Lower leg skin (tissue), 4 donors: ENCODE results near the gene ZNF532. TPM values are rescaled to one million over a fixed set of nuclear protein-coding genes. Genes with fewer than 3 reads are reported as not detected.

Source experiments
- DNase-seq, 2 donors: peaks; one replicate each; pipeline ENCODE4 v3.0.0-alpha.2; 2019; ENCODE audit warnings: low spot score in 2 of 2
- H3K4me3 ChIP-seq: fragments of 200-600 bp; sonication (generic); 2 replicates; pipeline ENCODE4 v1.5.1; 2017; ENCODE audit warnings: mild to moderate bottlenecking, low read depth; ENCODE audit not compliant: poor library complexity, severe bottlenecking
- POLR2A ChIP-seq, 2 donors: fragments of 450-650 bp; IDR thresholded peaks; one replicate each; pipeline ENCODE4 v1.6.1; 2016 to 2017; ENCODE audit warnings: antibody characterized with exemption in 2 of 2, mild to moderate bottlenecking in 1 of 2, moderate library complexity in 1 of 2
- WGBS, 2 donors: methylation state at CpG; one replicate each; pipeline ENCODE4 v1.1.5; 2018; 5-methylcytosine and 5-hydroxymethylcytosine counted together
- intact Hi-C: fragments of 100-400 bp; cut with DNase I; formaldehyde crosslinking; loops from one replicate; pipeline ENCODE4 v1.15.0; 2023; ENCODE audit warnings: low total_unique reads
- total RNA-seq, 4 donors: library from RNA; depleted of rRNA; stranded (reverse); fragments of >200 nt; gene quantifications; one replicate each; pipeline ENCODE4 v1.1.0, GENCODE V29; 2016
- TF ChIP-seq, protein P1 (sequence below), 3 donors: fragments of 450-650 bp; IDR thresholded peaks; one replicate each; pipeline ENCODE4 v1.5.1; 2016; ENCODE audit warnings: antibody characterized with exemption in 3 of 3, mild to moderate bottlenecking in 3 of 3, moderate library complexity in 2 of 3

The ZNF532 gene
- total RNA-seq, 4 donors from 2014 or later: 11.1 to 40.1 (median 29.8) TPM

GRCh38 chr18:58978916-58979315, 114.2 kb downstream of the ZNF532 start:
- 88 to 97% methylated on average over 8 of the region's 8 CpGs for WGBS, 2 donors
- DNase-seq: no peak
- no peak overlapping the region for H3K4me3 ChIP-seq
- TF ChIP-seq, protein P1, sequence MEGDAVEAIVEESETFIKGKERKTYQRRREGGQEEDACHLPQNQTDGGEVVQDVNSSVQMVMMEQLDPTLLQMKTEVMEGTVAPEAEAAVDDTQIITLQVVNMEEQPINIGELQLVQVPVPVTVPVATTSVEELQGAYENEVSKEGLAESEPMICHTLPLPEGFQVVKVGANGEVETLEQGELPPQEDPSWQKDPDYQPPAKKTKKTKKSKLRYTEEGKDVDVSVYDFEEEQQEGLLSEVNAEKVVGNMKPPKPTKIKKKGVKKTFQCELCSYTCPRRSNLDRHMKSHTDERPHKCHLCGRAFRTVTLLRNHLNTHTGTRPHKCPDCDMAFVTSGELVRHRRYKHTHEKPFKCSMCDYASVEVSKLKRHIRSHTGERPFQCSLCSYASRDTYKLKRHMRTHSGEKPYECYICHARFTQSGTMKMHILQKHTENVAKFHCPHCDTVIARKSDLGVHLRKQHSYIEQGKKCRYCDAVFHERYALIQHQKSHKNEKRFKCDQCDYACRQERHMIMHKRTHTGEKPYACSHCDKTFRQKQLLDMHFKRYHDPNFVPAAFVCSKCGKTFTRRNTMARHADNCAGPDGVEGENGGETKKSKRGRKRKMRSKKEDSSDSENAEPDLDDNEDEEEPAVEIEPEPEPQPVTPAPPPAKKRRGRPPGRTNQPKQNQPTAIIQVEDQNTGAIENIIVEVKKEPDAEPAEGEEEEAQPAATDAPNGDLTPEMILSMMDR (IDR thresholded peaks at IDR 0.05): no peak
- no peak for TF ChIP-seq POLR2A (IDR thresholded peaks at IDR 0.05)
- intact Hi-C loops: no loop called here

GRCh38 chr18:58979615-58980014, 114.9 kb downstream of the ZNF532 start:
- H3K4me3 ChIP-seq: no peak overlapping the region
- no peak for DNase-seq
- intact Hi-C loops: no loop called here
- TF ChIP-seq, protein P1 (IDR thresholded peaks at IDR 0.05): no peak
- TF ChIP-seq POLR2A (IDR thresholded peaks at IDR 0.05): no peak
- WGBS, 2 donors: 85 to 93% methylated on average over 4 to 6 of the region's 6 CpGs

DNA sequence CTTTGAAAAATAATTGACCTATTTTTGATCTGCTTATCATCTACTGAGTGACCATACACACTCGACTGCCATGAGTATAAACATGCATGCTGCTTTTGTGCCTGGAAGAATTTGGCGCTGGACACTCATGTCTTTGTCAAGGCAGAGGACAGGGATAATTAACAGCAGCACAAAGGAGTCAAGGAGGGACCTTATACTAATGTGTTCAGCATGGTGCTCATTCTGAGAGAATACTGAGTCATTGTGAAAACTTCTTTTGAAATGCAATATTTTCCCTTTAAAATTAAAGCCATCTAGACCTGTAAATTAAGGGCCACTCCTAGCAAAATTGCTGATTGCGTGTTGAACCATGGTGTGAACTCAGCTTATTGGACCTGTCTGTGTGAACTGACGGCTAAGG, 116.3 kb downstream of the ZNF532 start:
- intact Hi-C loops: no loop called here
- DNase-seq: no peak
- no peak for TF ChIP-seq POLR2A (IDR thresholded peaks at IDR 0.05)
- TF ChIP-seq, protein P1 (IDR thresholded peaks at IDR 0.05): no peak
- H3K4me3 ChIP-seq: no peak overlapping the region
- WGBS, 2 donors: 81 to 84% methylated on average over 4 of the region's 4 CpGs

DNA sequence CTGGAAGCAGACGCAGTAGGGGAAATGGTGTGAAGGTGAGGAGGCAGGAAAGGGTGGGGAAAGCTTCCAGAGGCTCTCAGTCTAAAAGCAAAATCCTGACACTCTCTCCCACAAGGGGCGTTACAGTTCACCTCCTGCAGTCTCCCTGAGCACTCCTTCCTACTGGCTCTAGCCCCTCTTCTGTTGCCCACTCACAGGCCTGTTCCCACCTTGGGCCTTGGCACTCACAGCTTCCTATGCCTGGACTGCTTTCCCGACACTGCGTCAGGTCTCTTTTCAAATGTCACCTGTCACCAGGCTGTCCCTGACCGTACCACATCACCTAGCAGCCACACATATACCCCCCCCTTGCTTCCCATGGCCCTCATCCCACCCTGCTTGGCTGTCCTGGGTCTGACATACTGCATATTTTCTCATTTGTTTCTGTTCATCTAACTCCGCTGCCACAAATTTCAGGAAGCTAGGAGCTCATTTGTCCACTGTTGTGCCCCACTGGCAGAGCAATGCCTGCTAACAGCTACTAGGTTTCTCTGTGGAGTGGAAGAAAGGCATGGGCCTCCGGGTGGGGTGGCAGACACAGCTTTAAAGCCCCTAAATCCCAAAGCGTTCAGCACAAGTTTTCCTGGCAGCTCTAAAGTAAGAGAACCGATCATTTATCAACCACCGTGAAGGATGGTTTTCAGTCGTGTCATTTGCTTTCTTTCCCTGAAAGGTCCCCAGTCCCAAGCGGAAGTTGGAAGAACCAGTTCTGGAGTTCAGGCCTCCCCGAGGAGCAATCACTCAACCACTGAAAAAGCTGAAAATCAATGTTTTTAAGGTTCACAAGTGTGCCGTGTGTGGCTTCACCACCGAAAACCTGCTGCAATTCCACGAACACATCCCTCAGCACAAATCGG, 118.8 kb downstream of the ZNF532 start:
- H3K4me3 ChIP-seq: no peak overlapping the region
- no peak for TF ChIP-seq POLR2A (IDR thresholded peaks at IDR 0.05)
- TF ChIP-seq, protein P1 (IDR thresholded peaks at IDR 0.05): no peak
- intact Hi-C loops: no loop called here
- WGBS, 2 donors: 91% methylated on average over 17 of the region's 17 CpGs
- no peak for DNase-seq

DNA sequence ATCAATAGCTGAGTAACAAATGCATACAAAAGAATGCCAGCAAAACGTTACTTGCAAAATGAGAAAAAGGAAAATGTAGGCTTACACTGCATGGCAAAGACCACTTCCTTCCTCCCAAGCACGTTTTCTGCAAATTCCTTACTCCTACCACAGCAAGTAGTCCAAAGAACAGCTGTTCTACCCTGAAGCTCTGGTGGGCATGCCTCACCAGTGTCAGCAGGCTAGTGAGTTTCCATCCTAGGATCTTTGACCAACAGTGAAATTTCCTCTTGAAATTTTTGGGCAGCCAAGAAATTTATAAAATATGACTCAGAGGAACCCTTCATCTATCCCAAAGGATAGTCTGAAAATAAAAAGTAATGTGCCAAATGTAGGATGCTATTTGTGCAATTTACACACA, 123.9 kb downstream of the ZNF532 start:
- no peak overlapping the region for H3K4me3 ChIP-seq
- no peak for TF ChIP-seq POLR2A (IDR thresholded peaks at IDR 0.05)
- TF ChIP-seq, protein P1 (IDR thresholded peaks at IDR 0.05): no peak
- WGBS, 2 donors: 47 to 49% methylated on average over 2 of the region's 2 CpGs
- no peak for DNase-seq
- intact Hi-C loops: no loop called here
